Thyroid gland (tissue), 4 donors: ENCODE measurements around the gene BCLAF1.

Experiments used
- POLR2A ChIP-seq, 2 donors: fragments of 450-650 bp; IDR thresholded peaks; one replicate each; pipeline ENCODE4 v1.6.1; 2017; ENCODE audit warnings: antibody characterized with exemption in 2 of 2, mild to moderate bottlenecking in 2 of 2, moderate library complexity in 1 of 2
- TF ChIP-seq, protein P1 (sequence below), 6 experiments: fragments of 200-600 bp in 3 of 6; fragments of 450-650 bp in 3 of 6; sonication (generic) in 3 of 6; IDR thresholded peaks; one replicate each; pipeline ENCODE4 v1.5.1; 2016 to 2019; ENCODE audit warnings: antibody characterized with exemption in 6 of 6, mild to moderate bottlenecking in 2 of 6, inconsistent platforms in 1 of 6, moderate library complexity in 1 of 6

DNA sequence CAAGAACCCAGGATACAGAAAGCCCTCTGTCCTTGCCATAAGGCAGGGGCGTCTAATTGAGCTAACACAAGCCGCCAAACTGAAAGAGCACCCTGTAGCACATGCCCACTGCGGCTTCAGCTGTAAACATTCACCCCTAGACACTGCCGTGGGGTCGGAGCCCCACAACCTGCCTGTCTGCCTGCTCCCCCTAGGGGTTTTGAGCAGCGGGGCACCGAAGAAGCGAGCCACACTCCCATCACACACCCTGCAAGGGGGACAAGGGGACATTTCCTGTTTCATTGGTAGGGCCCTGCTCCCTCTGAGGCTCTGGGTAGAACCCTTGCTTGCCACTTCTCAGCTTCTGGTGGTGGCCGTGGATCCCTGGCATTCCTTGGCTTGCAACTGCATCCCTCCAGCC is 45.2 kb upstream of the BCLAF1 start:
- TF ChIP-seq, protein P1, sequence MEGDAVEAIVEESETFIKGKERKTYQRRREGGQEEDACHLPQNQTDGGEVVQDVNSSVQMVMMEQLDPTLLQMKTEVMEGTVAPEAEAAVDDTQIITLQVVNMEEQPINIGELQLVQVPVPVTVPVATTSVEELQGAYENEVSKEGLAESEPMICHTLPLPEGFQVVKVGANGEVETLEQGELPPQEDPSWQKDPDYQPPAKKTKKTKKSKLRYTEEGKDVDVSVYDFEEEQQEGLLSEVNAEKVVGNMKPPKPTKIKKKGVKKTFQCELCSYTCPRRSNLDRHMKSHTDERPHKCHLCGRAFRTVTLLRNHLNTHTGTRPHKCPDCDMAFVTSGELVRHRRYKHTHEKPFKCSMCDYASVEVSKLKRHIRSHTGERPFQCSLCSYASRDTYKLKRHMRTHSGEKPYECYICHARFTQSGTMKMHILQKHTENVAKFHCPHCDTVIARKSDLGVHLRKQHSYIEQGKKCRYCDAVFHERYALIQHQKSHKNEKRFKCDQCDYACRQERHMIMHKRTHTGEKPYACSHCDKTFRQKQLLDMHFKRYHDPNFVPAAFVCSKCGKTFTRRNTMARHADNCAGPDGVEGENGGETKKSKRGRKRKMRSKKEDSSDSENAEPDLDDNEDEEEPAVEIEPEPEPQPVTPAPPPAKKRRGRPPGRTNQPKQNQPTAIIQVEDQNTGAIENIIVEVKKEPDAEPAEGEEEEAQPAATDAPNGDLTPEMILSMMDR (IDR thresholded peaks at IDR 0.05): no peak
- TF ChIP-seq POLR2A (IDR thresholded peaks at IDR 0.05): no peak
